ENCODE measurements around the gene PCYT2.
A peak's percentile ranks its signal among the peaks of the same experiment; 100 is the strongest.
"Not testable (repeated sequence)": the region's sequence is repeated elsewhere in the genome, so short reads cannot be mapped to it uniquely, and the experiment has no call there.

The PCYT2 gene

DNA sequence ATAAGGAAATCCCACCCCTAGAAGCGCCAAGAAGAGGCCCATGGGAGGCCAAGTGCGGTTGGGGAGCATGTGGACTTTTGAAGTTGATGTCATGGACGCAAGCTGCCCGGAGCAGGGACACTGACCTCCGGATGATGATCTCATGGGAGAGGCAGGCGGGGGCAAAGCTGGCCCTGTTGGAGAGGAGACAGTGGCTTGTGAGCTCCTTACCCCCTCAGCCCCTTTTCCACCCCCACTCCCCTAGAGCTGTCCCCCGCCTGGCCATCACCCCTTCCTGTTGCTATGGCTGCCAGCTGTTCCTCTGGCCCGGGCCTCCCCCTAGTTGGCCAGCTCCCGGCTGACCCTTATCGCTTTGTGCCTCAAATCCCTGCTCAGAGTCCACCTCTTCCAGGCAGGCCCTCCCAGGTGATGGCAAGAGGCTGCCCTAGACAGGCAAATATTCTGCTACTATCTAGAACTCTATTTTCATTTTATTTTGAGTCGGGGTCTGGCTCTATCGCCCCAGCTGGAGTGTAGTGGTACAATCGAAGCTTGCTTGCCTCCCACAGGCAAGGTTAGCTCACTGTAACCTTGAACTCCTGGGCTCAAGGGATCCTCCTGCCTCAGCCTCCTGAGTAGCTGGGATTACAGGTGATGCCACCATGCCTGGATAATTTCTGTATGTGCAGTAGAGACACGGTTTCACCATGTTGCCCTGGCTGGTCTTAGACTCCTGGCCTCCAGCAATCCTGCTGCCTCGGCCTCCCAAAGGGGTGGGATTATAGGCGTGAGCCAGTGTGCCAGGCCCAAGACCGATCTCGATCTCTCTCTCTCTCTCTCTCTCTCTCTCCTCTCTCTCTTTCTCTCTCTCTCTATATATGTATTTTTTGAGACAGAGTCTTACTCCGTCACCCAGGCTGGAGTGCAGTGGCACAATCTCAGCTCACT, 43.2 kb upstream of the PCYT2 start:
- ChIA-PET CTCF (interaction anchor here (0.6 to 2.6 kb wide), 10 partner anchors 24 to 152 kb away, joined by 3 to 12 read pairs (median 4); partner anchors contain the start of gene SIRT7), POLR2A (interaction anchor here (0.6 to 2.1 kb wide), 6 partner anchors 9 to 182 kb away, joined by 3 to 10 read pairs (median 4); partner anchors contain the start of genes CENPX, DCXR and LRRC45)

DNA sequence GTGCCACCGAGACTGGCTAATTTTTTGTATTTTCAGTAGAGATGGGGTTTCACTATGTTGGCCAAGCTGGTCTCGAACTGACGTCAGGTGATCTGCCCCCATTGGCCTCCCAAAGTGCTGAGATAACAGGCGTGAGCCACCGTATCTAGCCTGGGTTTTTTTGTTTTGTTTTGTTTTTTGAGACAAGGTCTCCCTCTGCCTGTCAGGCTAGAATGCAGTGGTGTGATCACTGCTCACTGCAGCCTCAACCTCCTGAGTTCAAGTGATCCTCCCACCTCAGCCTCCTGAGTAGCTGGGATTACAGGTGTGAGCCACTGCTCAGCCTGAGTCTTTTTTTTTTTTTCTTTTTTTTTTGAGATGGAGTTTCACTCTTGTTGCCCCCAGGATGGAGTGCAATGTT, 42.2 kb upstream of the PCYT2 start:
- CTCF ChIA-PET = interaction anchor here (0.6 to 2.6 kb wide), 7 partner anchors 23 to 1434 kb away, joined by 3 to 12 read pairs (median 4); partner anchors contain the start of gene SIRT7
- H3K4me1 ChIP-seq (ENCODE audit: control insufficient read depth, insufficient read depth, low read length); H3K4me3 ChIP-seq (ENCODE audit: low read depth, low read length); H3K36me3 ChIP-seq (ENCODE audit: control insufficient read depth in 2 of 2, insufficient read depth in 1 of 2, low read length in 2 of 2); H3K9me3 ChIP-seq (ENCODE audit: control insufficient read depth, insufficient read depth, low read depth, low read length); H3K27ac ChIP-seq (ENCODE audit: extremely low read depth, low read depth, low read length): not testable (repeated sequence)
- TF ChIP-seq, protein P1, sequence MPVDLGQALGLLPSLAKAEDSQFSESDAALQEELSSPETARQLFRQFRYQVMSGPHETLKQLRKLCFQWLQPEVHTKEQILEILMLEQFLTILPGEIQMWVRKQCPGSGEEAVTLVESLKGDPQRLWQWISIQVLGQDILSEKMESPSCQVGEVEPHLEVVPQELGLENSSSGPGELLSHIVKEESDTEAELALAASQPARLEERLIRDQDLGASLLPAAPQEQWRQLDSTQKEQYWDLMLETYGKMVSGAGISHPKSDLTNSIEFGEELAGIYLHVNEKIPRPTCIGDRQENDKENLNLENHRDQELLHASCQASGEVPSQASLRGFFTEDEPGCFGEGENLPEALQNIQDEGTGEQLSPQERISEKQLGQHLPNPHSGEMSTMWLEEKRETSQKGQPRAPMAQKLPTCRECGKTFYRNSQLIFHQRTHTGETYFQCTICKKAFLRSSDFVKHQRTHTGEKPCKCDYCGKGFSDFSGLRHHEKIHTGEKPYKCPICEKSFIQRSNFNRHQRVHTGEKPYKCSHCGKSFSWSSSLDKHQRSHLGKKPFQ (tag by site-specific recombination; IDR thresholded peaks at IDR 0.05) = 0 out of 2 replicates have a peak, but pooled peaks have one; percentile 42
- TF ChIP-seq, protein P2, sequence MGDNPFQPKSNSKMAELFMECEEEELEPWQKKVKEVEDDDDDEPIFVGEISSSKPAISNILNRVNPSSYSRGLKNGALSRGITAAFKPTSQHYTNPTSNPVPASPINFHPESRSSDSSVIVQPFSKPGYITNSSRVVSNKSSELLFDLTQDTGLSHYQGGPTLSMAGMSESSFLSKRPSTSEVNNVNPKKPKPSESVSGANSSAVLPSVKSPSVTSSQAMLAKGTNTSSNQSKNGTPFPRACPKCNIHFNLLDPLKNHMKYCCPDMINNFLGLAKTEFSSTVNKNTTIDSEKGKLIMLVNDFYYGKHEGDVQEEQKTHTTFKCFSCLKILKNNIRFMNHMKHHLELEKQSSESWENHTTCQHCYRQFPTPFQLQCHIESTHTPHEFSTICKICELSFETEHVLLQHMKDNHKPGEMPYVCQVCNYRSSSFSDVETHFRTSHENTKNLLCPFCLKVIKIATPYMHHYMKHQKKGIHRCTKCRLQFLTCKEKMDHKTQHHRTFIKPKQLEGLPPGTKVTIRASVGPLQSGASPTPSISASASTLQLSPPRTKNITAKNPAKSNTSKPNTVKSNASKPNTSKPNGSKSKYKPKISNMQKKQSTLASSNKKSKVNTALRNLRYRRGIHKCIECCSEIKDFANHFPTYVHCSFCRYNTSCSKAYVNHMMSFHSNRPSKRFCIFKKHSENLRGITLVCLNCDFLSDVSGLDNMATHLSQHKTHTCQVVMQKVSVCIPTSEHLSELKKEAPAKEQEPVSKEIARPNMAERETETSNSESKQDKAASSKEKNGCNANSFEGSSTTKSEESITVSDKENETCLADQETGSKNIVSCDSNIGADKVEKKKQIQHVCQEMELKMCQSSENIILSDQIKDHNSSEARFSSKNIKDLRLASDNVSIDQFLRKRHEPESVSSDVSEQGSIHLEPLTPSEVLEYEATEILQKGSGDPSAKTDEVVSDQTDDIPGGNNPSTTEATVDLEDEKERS (tag by site-specific recombination; IDR thresholded peaks at IDR 0.05) = 0 out of 2 replicates have a peak, but pooled peaks have one; percentile 76
- TF ChIP-seq ZNF654 (tag by site-specific recombination; IDR thresholded peaks at IDR 0.05; ENCODE audit: low read depth) (peak; percentile 31; the same call in 1 of the 2 replicates), KLF8 (tag by site-specific recombination; IDR thresholded peaks at IDR 0.05) (0 out of 2 replicates have a peak, but pooled peaks have one; percentile 27)
- POLR2A ChIA-PET = interaction anchor here (0.6 to 2.1 kb wide), 6 partner anchors 15 to 183 kb away, joined by 3 to 10 read pairs (median 4); partner anchors contain the start of genes CENPX, DCXR and LRRC45

More for the DNA sequence above, 43.2 kb upstream of the PCYT2 start:
- TF ChIP-seq ZNF596 (tag by site-specific recombination; IDR thresholded peaks at IDR 0.05) (peak; percentile 80), ZNF426 (tag by site-specific recombination; IDR thresholded peaks at IDR 0.05) (no peak), ZNF341 (tag by site-specific recombination; IDR thresholded peaks at IDR 0.05; ENCODE audit: low read depth) (peak; percentile 40; the same call in 1 of the 2 replicates)
- Histone ChIP-seq H3K36me3 (ENCODE audit: control insufficient read depth in 2 of 2, insufficient read depth in 1 of 2, low read length in 2 of 2) (no peaks in the 10 kb centered on the region), H3K27ac (ENCODE audit: extremely low read depth, low read depth, low read length) (no peak overlapping the region), H3K9me3 (ENCODE audit: control insufficient read depth, insufficient read depth, low read depth, low read length) (no peaks in the 10 kb centered on the region), H3K4me3 (ENCODE audit: low read depth, low read length) (no peak overlapping the region), H3K4me1 (ENCODE audit: control insufficient read depth, insufficient read depth, low read length) (no peaks in the 10 kb centered on the region; the same call in 1 of the 2 replicates)

DNA sequence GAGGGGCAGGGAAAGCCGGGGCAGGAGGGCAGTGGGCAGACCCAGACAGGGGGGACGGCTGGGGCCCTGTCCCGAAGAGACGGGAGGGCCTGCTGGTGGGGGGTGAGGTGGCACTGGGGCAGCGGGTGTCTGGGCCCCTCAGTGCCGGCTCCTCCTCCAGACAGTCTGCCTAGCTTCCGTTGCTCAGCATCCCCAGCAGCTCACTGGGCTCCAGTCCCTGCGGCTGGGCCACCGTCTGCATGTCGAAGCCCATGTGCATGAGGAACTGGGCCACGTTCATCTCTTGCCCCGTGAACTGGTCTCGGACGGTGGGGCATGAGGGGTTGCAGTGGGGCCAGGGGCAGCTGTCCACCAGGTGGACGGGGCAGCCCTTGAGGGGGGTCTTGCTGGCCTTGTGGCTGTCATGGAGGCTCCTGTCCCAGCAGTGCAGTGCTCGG, 41.6 kb upstream of the PCYT2 start:
- POLR2A ChIA-PET = interaction anchor here (1.6 kb wide), 1 partner anchor 15 kb away, joined by 4 read pairs; no protein-coding TSS in a partner anchor
- no peaks in the 10 kb centered on the region for H3K9me3 ChIP-seq (ENCODE audit: control insufficient read depth, insufficient read depth, low read depth, low read length)
- CTCF ChIA-PET = interaction anchor here (0.7 to 2.6 kb wide), 5 partner anchors 35 to 271 kb away, joined by 3 to 12 read pairs (median 4); partner anchors contain the start of gene SIRT7
- H3K4me3 ChIP-seq (ENCODE audit: low read depth, low read length) = no peak overlapping the region
- no peak overlapping the region for H3K27ac ChIP-seq (ENCODE audit: extremely low read depth, low read depth, low read length)
- no peaks in the 10 kb centered on the region for H3K4me1 ChIP-seq (ENCODE audit: control insufficient read depth, insufficient read depth, low read length)
- TF ChIP-seq GLIS2 (tag by site-specific recombination; IDR thresholded peaks at IDR 0.05) (peak; percentile 54), MEIS1 (CRISPR knock-in tag; IDR thresholded peaks at IDR 0.05; ENCODE audit: borderline replicate concordance) (no peak)
- no peaks in the 10 kb centered on the region for H3K36me3 ChIP-seq (ENCODE audit: control insufficient read depth in 2 of 2, insufficient read depth in 1 of 2, low read length in 2 of 2)

Data from HEK293 (cell line).